GM11168 (cell line): ENCODE measurements around the gene CFAP299.
"Not testable (repeated sequence)": the region's sequence is repeated elsewhere in the genome, so short reads cannot be mapped to it uniquely, and the experiment has no call there.

Source experiments
- in situ Hi-C: fragments of 300-500 bp; cut with MboI; formaldehyde crosslinking; loops from one replicate; pipeline ENCODE4 v1.12.0; 2022; ENCODE audit warnings: low sequenced_read_pairs; ENCODE audit not compliant: unreplicated experiment

The CFAP299 gene

GRCh38 chr4:80680934-80681333 lies 345.4 kb downstream of the CFAP299 start:
- in situ Hi-C loops: no loop called here

GRCh38 chr4:80685214-80685613 lies 349.7 kb downstream of the CFAP299 start:
- in situ Hi-C loops: no loop called here

GRCh38 chr4:80687736-80688135 lies 352.2 kb downstream of the CFAP299 start:
- in situ Hi-C loops: not testable (repeated sequence)

- in situ Hi-C loops: no loop called here
These were observed 358.6 kb downstream of the CFAP299 start for GRCh38 chr4:80694171-80694570.

- in situ Hi-C loops: no loop called here
These were observed 369.8 kb downstream of the CFAP299 start for GRCh38 chr4:80705311-80705710.

GRCh38 chr4:80709082-80709869 lies 373.7 kb downstream of the CFAP299 start:
- in situ Hi-C loops: no loop called here

- in situ Hi-C loops: no loop called here
These were observed 375.4 kb downstream of the CFAP299 start for GRCh38 chr4:80710748-80711451.

GRCh38 chr4:80711956-80712355 lies 376.4 kb downstream of the CFAP299 start:
- in situ Hi-C loops: no loop called here

- in situ Hi-C loops: no loop called here
These were observed 377.9 kb downstream of the CFAP299 start for GRCh38 chr4:80713409-80713808.

- in situ Hi-C loops: no loop called here
These were observed 381.7 kb downstream of the CFAP299 start for GRCh38 chr4:80717204-80717603.

- in situ Hi-C loops: no loop called here
These were observed 390.9 kb downstream of the CFAP299 start for GRCh38 chr4:80726471-80726870.

GRCh38 chr4:80730158-80730557 lies 394.6 kb downstream of the CFAP299 start:
- in situ Hi-C loops: no loop called here

GRCh38 chr4:80731436-80731835 lies 395.9 kb downstream of the CFAP299 start:
- in situ Hi-C loops: no loop called here

GRCh38 chr4:80732010-80732409 lies 396.5 kb downstream of the CFAP299 start:
- in situ Hi-C loops: no loop called here

- in situ Hi-C loops: no loop called here
These were observed 404.8 kb downstream of the CFAP299 start for GRCh38 chr4:80740375-80740774.

GRCh38 chr4:80749558-80749957 lies 414.0 kb downstream of the CFAP299 start:
- in situ Hi-C loops: not testable (repeated sequence)

GRCh38 chr4:80751200-80751599 lies 415.7 kb downstream of the CFAP299 start:
- in situ Hi-C loops: no loop called here

- in situ Hi-C loops: no loop called here
These were observed 432.4 kb downstream of the CFAP299 start for GRCh38 chr4:80767944-80768343.

- in situ Hi-C loops: no loop called here
These were observed 440.6 kb downstream of the CFAP299 start for GRCh38 chr4:80776168-80776567.

GRCh38 chr4:80781431-80781830 lies 445.9 kb downstream of the CFAP299 start:
- in situ Hi-C loops: no loop called here

- in situ Hi-C loops: no loop called here
These were observed 451.8 kb downstream of the CFAP299 start for GRCh38 chr4:80787306-80787705.

- in situ Hi-C loops: no loop called here
These were observed 453.3 kb downstream of the CFAP299 start for GRCh38 chr4:80788798-80789197.
